B cell (primary cell): ENCODE data around the gene SH3TC1. TPM values are rescaled to one million over a fixed set of nuclear protein-coding genes. Genes with fewer than 3 reads are reported as not detected.

ENCODE experiments used
- ATAC-seq: fragments of 200-7000 bp; cut with Tn5 transposase; one replicate; pipeline ENCODE4 v1.10.0; 2021; ENCODE audit warnings: low read depth, mild to moderate bottlenecking, moderate number of reproducible peaks, moderate library complexity
- CTCF ChIA-PET: fragments of 350-600 bp; sonication (Branson Sonifier 250); formaldehyde crosslinking; loops from one replicate; lab custom pipeline; 2021; ENCODE audit warnings: antibody characterized with exemption, inconsistent platforms; lab: Charles Lee
- POLR2A ChIA-PET: fragments of 350-600 bp; sonication (Branson Sonifier 250); formaldehyde crosslinking; loops from one replicate; lab custom pipeline; 2021; ENCODE audit warnings: antibody characterized with exemption; lab: Charles Lee
- DNase-seq: peaks from one replicate; pipeline ENCODE4 v3.0.0; 2013
- H2AFZ ChIP-seq: 2 replicates; pipeline ENCODE4 v1.6.1; 2012; ENCODE audit warnings: mild to moderate bottlenecking, low read depth, low read length; ENCODE audit not compliant: insufficient read depth, poor library complexity, severe bottlenecking
- H3K27ac ChIP-seq, 2 donors: 1 replicate in 1 of 2; 2 replicates in 1 of 2; pipeline ENCODE4 v1.5.1; 2012 to 2013; ENCODE audit warnings: low read length in 2 of 2, mild to moderate bottlenecking in 2 of 2, moderate library complexity in 1 of 2
- H3K27me3 ChIP-seq, 4 experiments: fragments of 200-600 bp in 1 of 4; sonication (generic) in 1 of 4; replicated peaks in 1 of 4; 1 replicate in 2 of 4; 2 replicates in 2 of 4; pipeline versions ENCODE4 v1.6.1 to v1.7.0; 2013 to 2016; ENCODE audit warnings: low read length in 3 of 4, mild to moderate bottlenecking in 2 of 4, mixed read lengths in 1 of 4, moderate library complexity in 1 of 4; ENCODE audit not compliant: insufficient read depth in 4 of 4, control insufficient read depth in 3 of 4; ENCODE audit errors: control extremely low read depth in 1 of 4
- H3K36me3 ChIP-seq, 2 experiments: replicated peaks in 1 of 2; 1 replicate in 1 of 2; 2 replicates in 1 of 2; pipeline versions ENCODE4 v1.6.1 to v1.7.1; 2013; ENCODE audit warnings: low read length in 1 of 2; ENCODE audit not compliant: insufficient read depth in 2 of 2, control insufficient read depth in 1 of 2; ENCODE audit errors: control extremely low read depth in 1 of 2, extremely low read depth in 1 of 2
- H3K4me1 ChIP-seq, 2 donors: fragments of 200-600 bp in 1 of 2; sonication (generic) in 1 of 2; 1 replicate in 1 of 2; 2 replicates in 1 of 2; pipeline versions ENCODE4 v1.5.1 to v1.6.1; 2013 to 2017; ENCODE audit warnings: low read length in 2 of 2; ENCODE audit not compliant: control insufficient read depth in 2 of 2, insufficient read depth in 2 of 2
- H3K4me2 ChIP-seq: replicated peaks from 2 replicates; pipeline ENCODE3; 2012; ENCODE audit warnings: mild to moderate bottlenecking, low read depth, low read length; ENCODE audit not compliant: poor library complexity, severe bottlenecking
- H3K4me3 ChIP-seq, 5 experiments: fragments of 200-600 bp in 1 of 5; sonication (generic) in 1 of 5; 1 replicate in 3 of 5; 2 replicates in 2 of 5; pipeline versions ENCODE4 v1.5.1 to v1.7.0; 2011 to 2016; ENCODE audit warnings: low read length in 4 of 5, mild to moderate bottlenecking in 4 of 5, low read depth in 2 of 5, control low read depth in 1 of 5, moderate library complexity in 1 of 5; ENCODE audit not compliant: insufficient read depth in 1 of 5; ENCODE audit errors: control extremely low read depth in 1 of 5, extremely low read depth in 1 of 5
- H3K79me2 ChIP-seq: fragments of 200-600 bp; sonication (generic); one replicate; pipeline ENCODE4 v1.6.0; 2016; ENCODE audit warnings: low read length; ENCODE audit not compliant: control insufficient read depth, insufficient read depth
- H3K9ac ChIP-seq: fragments of 200-600 bp; sonication (generic); 2 replicates; pipeline ENCODE4 v1.6.1; 2017; ENCODE audit warnings: mild to moderate bottlenecking, low read length, moderate library complexity
- H3K9me3 ChIP-seq, 3 donors: one replicate each; pipeline versions ENCODE4 v1.6.1 to v1.7.1; 2013; ENCODE audit warnings: low read length in 2 of 3; ENCODE audit not compliant: control insufficient read depth in 2 of 3, insufficient read depth in 1 of 3; ENCODE audit errors: control extremely low read depth in 1 of 3
- H4K20me1 ChIP-seq: 2 replicates; pipeline ENCODE4 v1.6.0; 2012; ENCODE audit warnings: mild to moderate bottlenecking, low read length; ENCODE audit not compliant: insufficient read depth, control insufficient read depth, poor library complexity, severe bottlenecking
- H3K27ac Mint-ChIP-seq: one replicate; pipeline ENCODE4 v1.8.0; 2021; ENCODE audit warnings: mixed read lengths
- H3K27me3 Mint-ChIP-seq: one replicate; pipeline ENCODE4 v1.8.0; 2021; ENCODE audit warnings: mixed read lengths
- H3K4me1 Mint-ChIP-seq: one replicate; pipeline ENCODE4 v1.8.0; 2021; ENCODE audit warnings: mixed read lengths
- H3K4me3 Mint-ChIP-seq: one replicate; pipeline ENCODE4 v1.8.0; 2021; ENCODE audit warnings: mixed read lengths
- H3K9me3 Mint-ChIP-seq: one replicate; pipeline ENCODE4 v1.8.0; 2022; ENCODE audit warnings: mixed read lengths; ENCODE audit not compliant: insufficient read depth
- CTCF ChIP-seq: fragments of 200-600 bp; IDR thresholded peaks from one replicate; pipeline ENCODE4 v1.8.0; 2022; ENCODE audit warnings: antibody characterized with exemption, mild to moderate bottlenecking
- EZH2 ChIP-seq: IDR thresholded peaks from 2 replicates; pipeline ENCODE4 v1.6.1; 2012; ENCODE audit warnings: borderline replicate concordance, low read depth, mild to moderate bottlenecking, moderate library complexity, low read length; ENCODE audit not compliant: insufficient read depth, poor library complexity, severe bottlenecking
- WGBS: methylation state at CpG from one replicate; pipeline ENCODE4 v1.1.5; 2013; ENCODE audit warnings: missing lambda C conversion rate; ENCODE audit not compliant: insufficient coverage; 5-methylcytosine and 5-hydroxymethylcytosine counted together
- intact Hi-C: fragments of 100-400 bp; cut with micrococcal nuclease; formaldehyde crosslinking; loops from one replicate; pipeline ENCODE4 v1.10.0; 2022
- polyA plus RNA-seq: library from polyadenylated mRNA; depleted of rRNA; stranded (reverse); fragments of >200 nt; gene quantifications from 2 replicates; pipeline ENCODE4 v1.2.3, GENCODE V29; 2012
- total RNA-seq, 2 donors: library from RNA; stranded (reverse); fragments of 120-200 nt in 1 of 2; gene quantifications; 1 replicate in 1 of 2; 2 replicates in 1 of 2; pipeline versions ENCODE4 v1.2.3 to v1.2.4, GENCODE V29; 2013 to 2022

Gene SH3TC1
- total and polyA plus RNA-seq, 2 donors (not counting 1 experiment from before 2014, with no cell fraction given) = 63.8 to 388 TPM

- no peak for TF ChIP-seq EZH2
- no peak for TF ChIP-seq CTCF
- Histone ChIP-seq H3K27me3 (no peaks in the 10 kb centered on the region), H3K79me2 (no peaks in the 10 kb centered on the region), H3K4me3 (no peak overlapping the region), H4K20me1 (no peaks in the 10 kb centered on the region), H3K27ac (no peak overlapping the region), H3K4me1 (no peaks in the 10 kb centered on the region), H3K4me2 (no peak overlapping the region), H3K9me3 (peaks cover 0 to 3% (median 0%) of the 10 kb centered on the region in 3 donors), H3K9ac (no peak overlapping the region), H2AFZ (no peak overlapping the region), H3K36me3 (no peaks in the 10 kb centered on the region)
- CTCF ChIA-PET = interaction anchor here (3.8 kb wide), 1 partner anchor 8 kb away, joined by 12 read pairs; no protein-coding TSS in a partner anchor
- intact Hi-C loops = no loop called here
- no peaks in the 10 kb centered on the region for H3K4me1 Mint-ChIP-seq
- DNase-seq = no peak
- H3K9me3 Mint-ChIP-seq = no peaks in the 10 kb centered on the region
- no peak overlapping the region for H3K4me3 Mint-ChIP-seq
- POLR2A ChIA-PET = no interaction called here
- H3K27ac Mint-ChIP-seq = no peak overlapping the region
- 87% methylated on average over 24 of the region's 24 CpGs for WGBS
- ATAC-seq = no peak
- H3K27me3 Mint-ChIP-seq = no peaks in the 10 kb centered on the region
Observed at GRCh38 chr4:8251110-8251883, 52.2 kb downstream of the SH3TC1 start.
